NOMO-1 treated with DMSO at 0.1 percent for 48 hours (cell line): ENCODE results near the gene ADM2.
"Not testable (repeated sequence)": the region's sequence is repeated elsewhere in the genome, so short reads cannot be mapped to it uniquely, and the experiment has no call there.

Experiments used
- DNase-seq: peaks from one replicate; lab custom pipeline; 2025; ENCODE audit not compliant: unreplicated experiment; lab: John Stamatoyannopoulos, UW

Gene ADM2

GRCh38 chr22:50505276-50505775 is 24.0 kb downstream of the ADM2 start:
- no peak for DNase-seq

- DNase-seq: no peak
These were observed 24.6 kb downstream of the ADM2 start for GRCh38 chr22:50505776-50506610.

GRCh38 chr22:50506611-50507420 is 25.5 kb downstream of the ADM2 start:
- DNase-seq: no peak

- DNase-seq: peak; percentile 89
These were observed 26.2 kb downstream of the ADM2 start, which contains the start of gene LMF2 for GRCh38 chr22:50507421-50507990. Gene LMF2 (minus strand): TSS chr22:50507702. CDS start chr22:50507675, 27 bp downstream.

GRCh38 chr22:50507991-50508884 is 26.9 kb downstream of the ADM2 start, which contains the start of gene NCAPH2:
Gene NCAPH2 (plus strand): TSS chr22:50508224. CDS start chr22:50508338, 114 bp downstream.
- peak; percentile 93 for DNase-seq

- no peak for DNase-seq
These were observed 27.6 kb downstream of the ADM2 start for GRCh38 chr22:50508897-50509296.

GRCh38 chr22:50513175-50513574 is 31.8 kb downstream of the ADM2 start:
- no peak for DNase-seq

GRCh38 chr22:50516068-50516467 is 34.7 kb downstream of the ADM2 start:
- no peak for DNase-seq

GRCh38 chr22:50516891-50517290 is 35.5 kb downstream of the ADM2 start:
- DNase-seq: no peak

GRCh38 chr22:50517495-50518260 is 36.3 kb downstream of the ADM2 start:
- no peak for DNase-seq

- DNase-seq: no peak
These were observed 37.3 kb downstream of the ADM2 start for GRCh38 chr22:50518606-50519005.

GRCh38 chr22:50519151-50519550 is 37.8 kb downstream of the ADM2 start:
- DNase-seq: no peak

- DNase-seq: not testable (repeated sequence)
These were observed 38.8 kb downstream of the ADM2 start for GRCh38 chr22:50520184-50520583.

GRCh38 chr22:50520826-50521453 is 39.6 kb downstream of the ADM2 start:
- no peak for DNase-seq

GRCh38 chr22:50521710-50522109 is 40.4 kb downstream of the ADM2 start:
- DNase-seq: no peak

GRCh38 chr22:50522208-50522805 is 41.0 kb downstream of the ADM2 start:
- DNase-seq: no peak

GRCh38 chr22:50522806-50523438 is 41.6 kb downstream of the ADM2 start:
- DNase-seq: no peak

GRCh38 chr22:50523458-50523805 is 42.1 kb downstream of the ADM2 start:
- DNase-seq: no peak
